ENCODE measurements around the gene FBXW5.

Gene FBXW5

GRCh38 chr9:136949817-136950655 lies 5.5 kb upstream of the FBXW5 start:
- peak; percentile 93 to 95 for DNase-seq (ENCODE audit: low read depth in 2 of 2)

GRCh38 chr9:136949239-136949816 lies 4.8 kb upstream of the FBXW5 start:
- no peak for DNase-seq (ENCODE audit: low read depth in 2 of 2)

GRCh38 chr9:136947955-136948510 lies 3.5 kb upstream of the FBXW5 start:
- no peak for DNase-seq (ENCODE audit: low read depth in 2 of 2)

GRCh38 chr9:136947028-136947891 lies 2.7 kb upstream of the FBXW5 start:
- DNase-seq (ENCODE audit: low read depth in 2 of 2): no peak

- no peak for DNase-seq (ENCODE audit: low read depth in 2 of 2)
Observed at GRCh38 chr9:136946228-136947027, 1.9 kb upstream of the FBXW5 start.

GRCh38 chr9:136945333-136946227 lies 1.0 kb upstream of the FBXW5 start:
- no peak for DNase-seq (ENCODE audit: low read depth in 2 of 2)

GRCh38 chr9:136944212-136944518 lies 373 bp downstream of the FBXW5 start:
- DNase-seq (ENCODE audit: low read depth in 2 of 2): no peak

GRCh38 chr9:136943291-136944211 lies 987 bp downstream of the FBXW5 start:
- peak in 1 of 2 donors; percentile 17 for DNase-seq (ENCODE audit: low read depth in 2 of 2)

GRCh38 chr9:136942881-136943230 lies 1.7 kb downstream of the FBXW5 start:
- no peak for DNase-seq (ENCODE audit: low read depth in 2 of 2)

GRCh38 chr9:136942112-136942880 lies 2.2 kb downstream of the FBXW5 start:
- DNase-seq (ENCODE audit: low read depth in 2 of 2): no peak

- no peak for DNase-seq (ENCODE audit: low read depth in 2 of 2)
Observed at GRCh38 chr9:136941231-136942111, 3.1 kb downstream of the FBXW5 start.

- DNase-seq (ENCODE audit: low read depth in 2 of 2): no peak
Observed at GRCh38 chr9:136940526-136941230, 3.9 kb downstream of the FBXW5 start.

- no peak for DNase-seq (ENCODE audit: low read depth in 2 of 2)
Observed at GRCh38 chr9:136939996-136940525, 4.5 kb downstream of the FBXW5 start.

- DNase-seq (ENCODE audit: low read depth in 2 of 2): no peak
Observed at GRCh38 chr9:136939431-136939995, 5.0 kb downstream of the FBXW5 start.

- no peak for DNase-seq (ENCODE audit: low read depth in 2 of 2)
Observed at GRCh38 chr9:136937186-136938001, 7.1 kb downstream of the FBXW5 start.

Data from stimulated activated CD4-positive, alpha-beta T cell treated with anti-CD3 and anti-CD28 coated beads, Interleukin-1b, Interleukin-23, amount 100 ng/mL, for 4 hours (primary cell).